ENCODE data around the gene LXN.
"Not testable (repeated sequence)": the region's sequence is repeated elsewhere in the genome, so short reads cannot be mapped to it uniquely, and the experiment has no call there.

LXN gene

DNA sequence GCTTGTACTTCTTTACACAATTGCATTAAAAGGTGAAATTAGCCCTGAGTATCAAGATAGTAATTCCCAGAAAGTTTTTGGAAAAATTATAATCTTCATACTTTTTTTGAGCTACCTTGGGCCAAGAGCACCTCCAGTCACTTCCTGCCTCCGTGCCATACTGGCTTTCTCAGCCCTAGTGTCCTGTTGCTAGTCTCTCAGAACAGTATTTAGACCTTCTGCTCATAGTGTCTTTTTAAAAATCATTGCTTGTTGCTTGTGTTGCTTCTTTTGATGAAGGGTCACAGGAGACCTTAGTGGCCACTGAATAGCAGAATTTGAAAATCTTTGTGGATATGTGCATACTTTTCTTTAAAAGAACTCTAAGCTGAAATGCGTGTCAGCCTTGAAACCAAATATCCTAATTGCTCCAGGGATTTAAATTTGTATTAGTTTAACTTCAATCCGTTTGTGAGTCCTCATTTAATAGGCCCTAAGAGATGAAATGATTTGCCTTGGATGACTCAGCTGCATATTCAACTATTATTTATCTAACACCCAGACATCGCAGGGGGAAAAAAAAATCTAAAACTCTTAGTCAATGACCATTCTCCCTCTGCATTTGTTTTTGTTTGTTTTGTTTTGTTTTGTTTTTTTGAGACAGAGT is 29.1 kb upstream of the LXN start:
- H3K9me3 Mint-ChIP-seq: no peaks in the 10 kb centered on the region
- H3K4me3 Mint-ChIP-seq: no peak overlapping the region
- TF ChIP-seq, protein P1, sequence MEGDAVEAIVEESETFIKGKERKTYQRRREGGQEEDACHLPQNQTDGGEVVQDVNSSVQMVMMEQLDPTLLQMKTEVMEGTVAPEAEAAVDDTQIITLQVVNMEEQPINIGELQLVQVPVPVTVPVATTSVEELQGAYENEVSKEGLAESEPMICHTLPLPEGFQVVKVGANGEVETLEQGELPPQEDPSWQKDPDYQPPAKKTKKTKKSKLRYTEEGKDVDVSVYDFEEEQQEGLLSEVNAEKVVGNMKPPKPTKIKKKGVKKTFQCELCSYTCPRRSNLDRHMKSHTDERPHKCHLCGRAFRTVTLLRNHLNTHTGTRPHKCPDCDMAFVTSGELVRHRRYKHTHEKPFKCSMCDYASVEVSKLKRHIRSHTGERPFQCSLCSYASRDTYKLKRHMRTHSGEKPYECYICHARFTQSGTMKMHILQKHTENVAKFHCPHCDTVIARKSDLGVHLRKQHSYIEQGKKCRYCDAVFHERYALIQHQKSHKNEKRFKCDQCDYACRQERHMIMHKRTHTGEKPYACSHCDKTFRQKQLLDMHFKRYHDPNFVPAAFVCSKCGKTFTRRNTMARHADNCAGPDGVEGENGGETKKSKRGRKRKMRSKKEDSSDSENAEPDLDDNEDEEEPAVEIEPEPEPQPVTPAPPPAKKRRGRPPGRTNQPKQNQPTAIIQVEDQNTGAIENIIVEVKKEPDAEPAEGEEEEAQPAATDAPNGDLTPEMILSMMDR (IDR thresholded peaks at IDR 0.05; ENCODE audit: unreplicated experiment in 3 of 3): no peak
- H3K27ac Mint-ChIP-seq: no peak overlapping the region
- H3K27me3 Mint-ChIP-seq (ENCODE audit: low read depth): no peaks in the 10 kb centered on the region
- no peaks in the 10 kb centered on the region for H3K4me1 Mint-ChIP-seq
- H3K36me3 Mint-ChIP-seq (ENCODE audit: low read depth): peaks cover 17% of the 10 kb centered on the region

DNA sequence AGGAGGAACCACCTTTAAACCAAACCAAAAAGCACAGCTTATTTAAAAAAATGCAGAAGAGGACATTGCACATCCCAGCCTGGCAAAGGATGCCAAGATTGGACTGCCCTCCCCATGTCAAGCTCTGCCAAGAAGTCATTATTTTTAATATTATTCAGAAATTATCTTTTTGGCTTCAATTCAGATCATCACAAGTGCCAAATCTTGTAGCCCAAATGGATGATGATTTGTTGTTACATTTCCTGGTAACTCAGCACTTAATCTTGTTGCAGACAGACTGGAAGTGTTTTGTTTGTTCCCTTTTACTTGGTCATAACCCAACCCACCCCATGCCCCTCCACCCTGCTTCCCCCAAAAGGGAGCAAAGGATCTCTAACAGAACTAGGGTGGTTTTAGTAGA is 28.1 kb upstream of the LXN start:
- H3K27me3 Mint-ChIP-seq (ENCODE audit: low read depth): no peaks in the 10 kb centered on the region
- TF ChIP-seq, protein P1 (IDR thresholded peaks at IDR 0.05; ENCODE audit: unreplicated experiment in 3 of 3): no peak
- H3K4me1 Mint-ChIP-seq: no peaks in the 10 kb centered on the region
- H3K9me3 Mint-ChIP-seq: no peaks in the 10 kb centered on the region
- H3K27ac Mint-ChIP-seq: peak overlapping the region in 1 of 3 experiments; percentile 49
- H3K36me3 Mint-ChIP-seq (ENCODE audit: low read depth): peaks cover 12% of the 10 kb centered on the region
- no peak overlapping the region for H3K4me3 Mint-ChIP-seq

DNA sequence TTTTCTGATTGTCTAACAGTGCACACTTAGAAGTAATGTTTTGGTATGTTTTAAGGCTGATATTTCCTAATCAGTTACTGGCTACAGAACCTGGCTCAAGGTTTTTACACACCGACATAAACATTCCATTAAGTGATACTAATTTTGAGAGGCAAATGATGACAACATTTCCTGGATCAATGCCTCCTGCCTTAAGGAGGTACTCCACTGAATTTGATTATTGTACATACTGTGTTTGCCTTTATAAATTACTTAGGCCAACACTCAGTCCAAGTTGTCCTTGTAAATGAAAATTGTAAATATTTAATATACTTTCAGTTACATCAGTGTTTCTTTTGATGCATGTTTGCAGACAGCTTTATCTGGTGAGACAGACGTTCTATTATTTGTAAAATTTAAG is 24.2 kb upstream of the LXN start:
- H3K9me3 Mint-ChIP-seq: no peaks in the 10 kb centered on the region
- TF ChIP-seq, protein P1 (IDR thresholded peaks at IDR 0.05; ENCODE audit: unreplicated experiment in 3 of 3): no peak
- H3K4me3 Mint-ChIP-seq: no peak overlapping the region
- H3K27me3 Mint-ChIP-seq (ENCODE audit: low read depth): no peaks in the 10 kb centered on the region
- no peaks in the 10 kb centered on the region for H3K4me1 Mint-ChIP-seq
- peaks cover 28% of the 10 kb centered on the region for H3K36me3 Mint-ChIP-seq (ENCODE audit: low read depth)
- H3K27ac Mint-ChIP-seq: no peak overlapping the region

DNA sequence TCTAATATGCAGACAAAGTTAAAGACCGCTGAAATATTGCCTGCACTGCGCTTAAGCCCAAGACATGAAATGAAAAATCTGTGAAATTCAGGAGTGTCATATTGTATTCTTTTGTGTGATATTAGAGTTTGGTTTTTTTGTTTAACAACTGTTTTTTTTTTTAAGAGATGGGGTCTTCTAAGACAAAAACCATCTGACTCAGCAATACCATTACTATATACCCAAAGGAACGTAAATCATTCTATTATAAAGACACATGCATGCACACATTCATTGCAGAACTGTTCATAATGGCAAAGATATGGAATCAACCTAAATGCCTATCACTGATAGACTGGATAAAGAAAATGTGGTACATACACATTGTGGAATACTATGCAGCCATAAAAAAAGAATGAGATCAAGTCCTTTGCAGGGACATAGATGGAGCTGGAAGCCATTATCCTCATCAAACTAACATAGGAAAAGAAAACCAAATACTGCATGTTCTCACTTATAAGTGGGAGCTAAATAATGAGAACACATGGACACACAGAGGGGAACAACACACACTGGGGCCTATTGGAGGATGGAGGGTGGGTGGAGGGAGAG is 21.5 kb upstream of the LXN start:
- H3K27ac Mint-ChIP-seq; H3K4me1 Mint-ChIP-seq; H3K27me3 Mint-ChIP-seq (ENCODE audit: low read depth); H3K4me3 Mint-ChIP-seq; H3K9me3 Mint-ChIP-seq: not testable (repeated sequence)
- H3K36me3 Mint-ChIP-seq (ENCODE audit: low read depth): peaks cover 41% of the 10 kb centered on the region

DNA sequence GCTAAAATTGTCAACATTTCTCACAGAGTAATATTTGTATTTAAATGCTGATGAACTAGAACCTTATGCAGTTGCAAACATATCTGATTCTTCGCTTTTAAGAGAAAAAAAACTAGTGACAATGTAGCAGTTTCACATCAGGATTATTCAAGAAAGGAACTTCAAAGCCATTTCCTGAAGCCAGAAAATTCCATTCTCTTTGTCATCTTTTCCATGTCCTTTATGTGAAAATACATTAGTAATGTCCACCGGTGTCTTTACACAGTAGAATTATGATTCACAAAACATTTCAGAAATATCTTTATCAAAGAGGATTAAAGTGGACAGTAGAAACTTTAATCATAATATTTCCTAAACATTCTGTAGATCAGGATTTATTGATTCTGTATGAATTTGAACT is 12.7 kb upstream of the LXN start:
- H3K9me3 Mint-ChIP-seq: no peaks in the 10 kb centered on the region
- TF ChIP-seq, protein P1 (IDR thresholded peaks at IDR 0.05; ENCODE audit: unreplicated experiment in 3 of 3): no peak
- H3K4me3 Mint-ChIP-seq: no peak overlapping the region
- no peaks in the 10 kb centered on the region for H3K27me3 Mint-ChIP-seq (ENCODE audit: low read depth)
- H3K27ac Mint-ChIP-seq: no peak overlapping the region
- no peaks in the 10 kb centered on the region for H3K4me1 Mint-ChIP-seq
- peaks cover 12% of the 10 kb centered on the region for H3K36me3 Mint-ChIP-seq (ENCODE audit: low read depth)

DNA sequence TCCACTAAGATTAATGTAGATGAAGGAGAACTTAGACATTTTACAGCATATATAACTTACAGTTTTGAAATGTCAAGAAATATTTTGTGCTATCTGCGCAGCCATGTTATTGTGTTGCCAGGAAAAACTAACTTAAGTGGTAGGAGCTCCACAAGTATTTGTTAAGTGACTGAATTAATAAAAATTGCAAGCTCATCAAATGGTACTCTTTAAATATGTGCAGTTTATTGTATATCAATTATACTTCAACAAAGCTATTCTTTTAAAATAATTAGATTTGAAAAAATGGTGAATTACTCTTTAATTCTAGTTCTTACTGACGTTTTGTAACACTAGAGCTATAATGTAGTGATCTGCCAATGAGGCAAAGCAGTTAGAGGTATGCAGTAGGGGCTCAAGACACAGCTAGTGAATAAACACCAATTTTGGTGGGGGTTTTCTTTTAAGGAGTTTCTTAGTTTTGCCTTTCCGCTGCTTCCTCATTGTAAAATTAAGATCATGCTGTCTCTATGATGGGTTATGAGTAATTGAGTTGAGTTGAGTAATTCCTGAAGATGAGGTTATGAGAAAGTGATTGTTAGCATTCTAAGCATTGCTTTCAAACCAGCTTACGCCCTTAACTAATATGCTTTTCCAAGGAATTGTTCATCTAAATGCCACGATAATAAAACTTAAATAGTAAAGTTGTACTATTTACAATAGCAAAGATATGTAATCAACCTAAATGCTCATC is 10.9 kb upstream of the LXN start:
- Mint-ChIP-seq H3K4me1 (no peaks in the 10 kb centered on the region), H3K27ac (no peak overlapping the region), H3K36me3 (ENCODE audit: low read depth) (peaks cover 8% of the 10 kb centered on the region), H3K4me3 (no peak overlapping the region), H3K27me3 (ENCODE audit: low read depth) (no peaks in the 10 kb centered on the region), H3K9me3 (no peaks in the 10 kb centered on the region)
- TF ChIP-seq, protein P1 (IDR thresholded peaks at IDR 0.05; ENCODE audit: unreplicated experiment in 3 of 3): no peak
